Adrenal gland (tissue), 5 donors: Measurements from ENCODE around the gene DIPK1B.

Source experiments
- CTCF ChIP-seq, 6 experiments: fragments of 450-650 bp in 4 of 6; fragments of 200-600 bp in 2 of 6; sonication (generic) in 1 of 6; IDR thresholded peaks; 1 replicate in 5 of 6; 2 replicates in 1 of 6; pipeline versions ENCODE4 v1.5.1 to v1.8.0; 2016 to 2021; ENCODE audit warnings: antibody characterized with exemption in 6 of 6, mild to moderate bottlenecking in 2 of 6, moderate library complexity in 1 of 6
- POLR2A ChIP-seq, 2 donors: fragments of 450-650 bp; IDR thresholded peaks; one replicate each; pipeline ENCODE4 v1.6.1; 2017; ENCODE audit warnings: antibody characterized with exemption in 2 of 2, mild to moderate bottlenecking in 2 of 2, moderate library complexity in 1 of 2
- donor health status: DM: no; HTN: no; CAD: no.

- TF ChIP-seq CTCF (IDR thresholded peaks at IDR 0.05) (no peak), POLR2A (IDR thresholded peaks at IDR 0.05) (no peak)
Observed at GRCh38 chr9:136762221-136762691, 49.9 kb downstream of the DIPK1B start.
